Measurements from ENCODE around the gene CTIF.
"Not testable (repeated sequence)": the region's sequence is repeated elsewhere in the genome, so short reads cannot be mapped to it uniquely, and the experiment has no call there.

The CTIF gene

GRCh38 chr18:48715711-48716361 is 177.0 kb downstream of the CTIF start:
- no peak for DNase-seq

DNA sequence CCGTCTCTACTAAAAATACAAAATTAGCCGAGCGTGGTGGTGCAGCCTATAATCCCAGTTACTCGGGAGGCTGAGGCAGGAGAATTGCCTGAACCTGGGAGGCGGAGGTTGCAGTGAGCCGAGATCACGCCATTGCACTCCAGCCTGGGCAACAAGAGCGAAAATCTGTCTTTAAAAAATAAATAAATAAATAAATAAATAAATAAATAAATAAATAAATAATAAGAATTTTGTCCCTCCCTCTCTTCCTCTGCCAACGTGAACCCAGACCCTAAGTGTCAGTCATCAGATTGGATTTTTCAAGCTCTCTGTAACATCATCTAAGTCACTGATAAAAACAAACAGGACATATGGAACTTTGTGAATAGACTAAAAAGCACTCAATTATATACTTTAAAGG is 178.4 kb downstream of the CTIF start:
- not testable (repeated sequence) for DNase-seq

DNA sequence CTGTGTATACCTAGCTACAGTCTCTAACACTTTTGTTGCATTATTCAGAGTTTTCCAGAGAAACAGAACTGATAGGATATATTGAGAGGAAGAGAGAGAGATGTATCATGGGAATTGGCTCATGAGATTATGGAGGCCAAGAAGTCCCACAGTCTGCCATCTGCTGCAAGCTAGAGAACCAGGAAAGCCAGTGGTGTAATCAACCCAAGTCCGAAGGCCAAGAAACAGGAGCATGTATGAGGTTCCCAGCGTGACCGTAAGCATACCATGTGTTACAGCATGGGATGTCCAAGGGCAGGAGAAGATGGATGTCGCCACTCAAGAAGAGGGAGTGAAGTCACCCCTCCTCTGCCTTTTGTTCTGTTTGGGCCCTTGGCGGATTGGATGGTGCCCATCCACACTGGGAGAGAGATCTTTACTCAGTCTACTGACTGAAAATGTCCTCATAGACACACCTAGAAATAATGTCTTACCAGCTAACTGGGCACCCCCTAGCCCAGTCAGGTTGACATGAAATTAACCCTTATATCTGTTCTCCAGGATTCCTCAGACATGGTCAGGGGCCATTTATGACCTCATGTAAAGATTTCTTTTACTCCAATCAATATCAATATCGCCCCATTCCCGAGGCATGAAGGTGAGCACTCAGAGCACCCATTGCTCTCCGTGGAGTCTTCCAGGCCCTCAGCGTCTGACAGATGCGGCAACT is 179.6 kb downstream of the CTIF start:
- DNase-seq, result no peak

- no peak for DNase-seq
These were observed 180.6 kb downstream of the CTIF start for GRCh38 chr18:48719388-48719787.

- no peak for DNase-seq
These were observed 181.3 kb downstream of the CTIF start for GRCh38 chr18:48719974-48720654.

- no peak for DNase-seq
These were observed 181.8 kb downstream of the CTIF start for GRCh38 chr18:48720655-48721025.

DNA sequence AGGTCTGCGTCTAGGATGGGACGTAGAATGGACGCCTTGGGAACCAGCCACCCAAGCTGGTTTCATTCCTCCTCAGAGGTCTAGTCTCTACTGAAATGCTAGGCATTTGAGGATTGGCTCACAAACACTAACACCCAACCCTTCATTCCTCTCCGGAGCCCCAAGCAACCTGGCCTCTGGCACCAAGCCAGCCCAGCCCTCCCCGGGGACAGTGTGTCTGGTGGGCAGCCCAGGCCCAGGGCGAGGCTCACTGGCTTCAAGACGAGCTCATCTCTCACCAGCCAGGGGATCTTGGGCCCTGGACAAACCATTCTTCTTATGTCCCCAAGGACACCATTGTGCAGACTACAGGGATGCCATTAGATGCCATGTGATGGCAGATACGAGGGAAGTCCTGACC is 182.5 kb downstream of the CTIF start:
- no peak for DNase-seq

DNA sequence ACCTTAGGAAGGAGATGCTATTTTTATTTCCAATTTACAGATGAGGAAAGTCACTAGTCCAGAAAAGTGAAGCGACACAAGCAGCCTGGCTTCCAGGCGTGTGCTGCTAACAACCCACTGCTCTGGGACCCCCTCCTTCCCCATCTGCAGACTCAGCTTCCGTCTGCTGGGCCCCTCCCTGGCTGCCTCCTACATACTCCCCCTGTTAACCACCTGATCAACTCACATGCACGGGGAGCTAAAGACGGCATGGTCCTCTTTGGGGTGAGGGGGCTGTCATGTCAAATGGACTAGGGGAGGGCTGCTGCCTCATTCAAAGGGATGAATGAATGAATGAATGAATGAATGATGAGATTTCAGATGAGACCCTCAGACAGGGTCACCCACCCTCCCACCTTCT is 184.2 kb downstream of the CTIF start:
- DNase-seq, result no peak

GRCh38 chr18:48723837-48724236 is 185.0 kb downstream of the CTIF start:
- DNase-seq, result no peak

- DNase-seq, result no peak
These were observed 185.6 kb downstream of the CTIF start for GRCh38 chr18:48724442-48724841.

GRCh38 chr18:48724939-48725338 is 186.1 kb downstream of the CTIF start:
- no peak for DNase-seq

DNA sequence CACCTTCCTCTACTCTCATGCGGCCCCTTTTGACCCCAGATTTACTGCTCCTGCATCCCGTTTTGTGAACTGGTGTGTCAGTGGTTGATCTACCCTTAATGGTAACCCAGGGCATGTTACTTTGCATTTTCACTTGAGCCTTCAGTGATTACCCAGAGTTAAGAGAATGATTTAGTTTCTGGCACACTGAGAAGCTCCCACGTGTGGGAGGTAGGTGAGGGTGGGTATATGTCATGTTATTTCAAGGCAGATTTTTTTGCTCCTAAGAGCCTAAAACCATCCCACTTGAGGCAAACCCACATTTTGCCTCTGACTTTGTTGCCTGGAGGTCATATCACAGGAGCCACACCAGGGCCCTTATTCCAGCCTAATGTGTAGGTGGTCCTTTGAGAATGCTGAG is 186.7 kb downstream of the CTIF start:
- no peak for DNase-seq

DNA sequence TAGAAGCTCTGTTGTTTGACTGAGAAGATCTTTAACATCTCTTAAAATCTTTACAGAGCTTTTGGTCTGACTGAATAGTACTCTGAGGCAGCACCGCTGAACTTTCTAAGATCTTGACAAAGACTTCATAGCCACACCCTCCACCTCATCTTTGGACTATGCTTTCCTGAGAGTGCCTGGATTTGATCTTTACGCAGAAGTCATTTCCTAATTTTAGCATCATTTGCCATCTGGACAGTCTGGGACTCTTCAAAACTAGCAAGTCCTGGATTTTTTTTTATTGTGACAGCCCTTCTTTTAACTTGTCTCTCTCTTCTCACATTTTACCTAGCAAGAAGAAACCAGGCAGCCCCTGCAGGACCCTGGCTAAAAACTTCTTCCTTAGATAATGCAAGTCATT is 188.8 kb downstream of the CTIF start:
- no peak for DNase-seq

- DNase-seq, result no peak
These were observed 189.5 kb downstream of the CTIF start for GRCh38 chr18:48728204-48728833.

DNA sequence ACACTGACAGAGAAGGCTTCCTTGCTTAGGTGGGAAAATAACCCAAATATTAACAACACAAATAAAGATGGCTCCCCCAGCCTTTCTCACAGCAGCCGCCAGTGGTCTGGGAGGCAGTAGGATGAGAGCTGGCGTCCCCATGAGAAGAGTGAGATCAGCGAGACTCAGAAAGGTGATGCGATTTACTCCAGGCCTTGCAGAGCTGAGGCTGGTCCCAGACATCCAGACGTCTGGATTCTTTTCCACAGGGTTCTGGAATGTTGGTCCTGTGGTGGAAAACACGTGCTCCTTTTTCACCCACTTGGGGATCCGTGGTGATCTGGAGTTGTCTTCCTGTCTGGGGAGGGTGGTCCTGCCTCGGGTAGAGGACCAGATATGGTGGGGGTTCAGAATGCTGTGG is 190.6 kb downstream of the CTIF start:
- no peak for DNase-seq

DNA sequence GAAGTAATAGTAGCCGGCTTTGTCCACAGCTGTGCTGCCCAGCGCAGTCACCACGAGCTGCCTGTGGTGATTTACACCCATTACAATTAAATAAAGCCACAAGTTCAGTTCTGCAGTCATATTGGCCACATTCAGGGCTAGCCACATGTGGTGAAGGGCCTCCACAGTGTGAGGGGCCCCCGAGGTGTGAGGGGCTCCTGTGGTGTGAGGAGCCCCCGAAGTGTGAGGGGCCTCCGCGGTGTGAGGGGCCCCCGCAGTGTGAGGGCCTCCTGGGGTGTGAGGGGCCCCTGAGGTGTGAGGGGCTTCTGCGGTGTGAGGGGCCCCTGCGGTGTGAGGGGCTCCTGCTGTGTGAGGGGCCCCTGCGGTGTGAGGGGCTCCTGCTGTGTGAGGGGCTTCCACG is 191.2 kb downstream of the CTIF start:
- DNase-seq, result no peak

DNA sequence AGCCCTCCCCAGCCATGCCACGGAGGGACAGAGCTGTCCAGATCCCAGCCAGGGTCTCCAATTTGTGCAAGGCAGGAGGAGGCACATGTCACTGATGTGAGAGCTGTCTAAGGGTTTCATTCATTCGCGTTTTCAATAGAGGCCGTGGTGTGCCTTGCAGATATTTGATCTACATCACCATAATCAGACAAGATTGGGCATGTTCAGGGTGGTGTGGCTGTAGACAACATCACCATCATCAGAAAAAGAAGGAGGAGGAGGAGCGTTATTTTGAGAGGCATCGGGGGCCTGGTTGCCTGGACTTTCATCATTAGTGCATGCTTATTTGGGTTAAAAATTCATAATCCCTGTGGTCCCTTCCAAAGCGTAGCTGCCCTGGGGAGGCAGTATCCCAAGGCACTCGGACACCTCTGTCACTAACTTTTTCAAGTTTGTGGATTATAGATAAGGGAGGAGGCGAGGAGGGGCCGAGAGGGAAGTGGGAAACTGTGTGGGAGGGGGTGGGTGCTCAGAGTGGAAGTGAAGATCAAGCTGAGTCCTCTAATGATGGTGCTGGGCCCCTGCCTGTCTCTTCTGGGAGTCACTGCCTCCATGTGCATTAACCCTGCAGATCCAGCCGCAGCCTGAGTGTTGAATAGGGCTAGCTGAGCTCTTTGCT is 194.1 kb downstream of the CTIF start:
- no peak for DNase-seq

- no peak for DNase-seq
These were observed 194.9 kb downstream of the CTIF start for GRCh38 chr18:48733643-48734253.

DNA sequence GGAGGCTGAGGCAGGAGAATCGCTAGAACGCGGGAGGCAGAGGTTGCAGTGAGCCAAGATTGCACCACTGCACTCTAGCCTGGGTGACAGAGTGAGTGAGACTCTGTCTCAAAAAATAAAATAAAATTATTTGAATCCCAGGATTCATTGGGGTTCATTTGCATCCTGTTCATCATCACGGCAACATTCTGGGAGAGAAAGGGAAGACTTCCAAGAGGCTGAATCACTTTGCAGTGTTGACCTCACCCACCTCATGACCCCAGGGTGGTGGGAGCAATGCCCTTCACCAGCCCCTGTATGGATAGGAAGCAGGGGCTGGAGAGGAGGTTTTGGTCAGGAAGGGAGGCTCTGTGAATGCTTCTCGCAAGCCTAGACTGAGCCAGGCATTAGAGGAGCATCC is 195.6 kb downstream of the CTIF start:
- DNase-seq, result no peak

DNA sequence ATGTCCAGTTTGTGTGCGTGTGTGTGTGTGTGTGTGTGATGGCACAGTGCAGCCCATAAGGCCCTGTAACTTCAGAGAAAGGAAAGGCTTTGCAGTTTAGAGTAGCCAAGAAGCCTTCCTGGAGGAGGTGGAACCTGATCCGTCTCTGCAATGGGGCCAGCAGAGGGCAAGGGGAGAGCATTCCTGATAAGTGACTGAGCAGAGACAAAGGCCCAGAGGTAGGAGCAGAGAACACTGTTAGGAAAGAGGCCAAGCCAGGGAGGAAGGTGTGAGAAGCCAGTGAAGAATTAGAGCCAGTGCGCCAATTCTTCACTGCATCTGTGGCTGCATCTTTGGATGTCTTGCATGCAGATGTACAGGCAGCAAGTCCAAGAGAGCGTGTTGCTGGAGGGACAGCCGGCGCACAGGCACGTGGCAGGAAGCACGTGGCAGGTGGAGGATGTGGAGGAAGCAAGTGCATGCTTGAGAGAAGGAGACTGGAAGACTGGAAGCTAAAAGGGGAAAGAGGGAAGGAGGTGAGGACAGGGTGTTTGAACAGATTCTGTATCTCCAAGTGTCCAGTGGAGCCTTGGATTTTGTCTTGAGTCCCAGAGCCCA is 196.3 kb downstream of the CTIF start:
- DNase-seq, result no peak

GRCh38 chr18:48735681-48736255 is 196.9 kb downstream of the CTIF start:
- DNase-seq, result no peak
